Natural killer cell (primary cell): Measurements from ENCODE around the gene CBX4. TPM values are rescaled to one million over a fixed set of nuclear protein-coding genes. Genes with fewer than 3 reads are reported as not detected.

Source experiments
- ATAC-seq, 3 donors: fragments of 150-1000 bp in 2 of 3; fragments of 200-7000 bp in 1 of 3; cut with Tn5 transposase; 1 replicate in 1 of 3; 2 replicates in 2 of 3; pipeline ENCODE4 v1.10.0; 2021; ENCODE audit warnings: mild to moderate bottlenecking in 2 of 3, moderate library complexity in 2 of 3
- DNase-seq, 2 donors: peaks; one replicate each; pipeline versions ENCODE4 v3.0.0 to v3.0.0-alpha.2; 2013 to 2021; ENCODE audit warnings: mixed read lengths in 1 of 2
- H3K27ac ChIP-seq: one replicate; pipeline ENCODE4 v1.5.1; 2013; ENCODE audit warnings: mild to moderate bottlenecking, low read length
- H3K27me3 ChIP-seq: one replicate; pipeline ENCODE4 v1.6.1; 2013; ENCODE audit warnings: low read length; ENCODE audit not compliant: control insufficient read depth, insufficient read depth
- H3K36me3 ChIP-seq: one replicate; pipeline ENCODE4 v1.6.1; 2013; ENCODE audit warnings: low read length; ENCODE audit not compliant: control insufficient read depth, insufficient read depth
- H3K4me1 ChIP-seq: one replicate; pipeline ENCODE4 v1.6.1; 2013; ENCODE audit warnings: low read length; ENCODE audit not compliant: control insufficient read depth, insufficient read depth
- H3K4me3 ChIP-seq: one replicate; pipeline ENCODE4 v1.5.1; 2013; ENCODE audit warnings: low read length
- H3K9me3 ChIP-seq: one replicate; pipeline ENCODE4 v1.6.1; 2013; ENCODE audit warnings: low read length; ENCODE audit not compliant: control insufficient read depth, insufficient read depth
- H3K27ac Mint-ChIP-seq, 2 donors: one replicate each; pipeline ENCODE4 v1.8.0; 2022; ENCODE audit warnings: mild to moderate bottlenecking in 2 of 2, mixed read lengths in 2 of 2, moderate library complexity in 1 of 2
- H3K27me3 Mint-ChIP-seq, 2 donors: one replicate each; pipeline ENCODE4 v1.8.0; 2022; ENCODE audit warnings: low read depth in 2 of 2, mixed read lengths in 2 of 2
- H3K36me3 Mint-ChIP-seq: one replicate; pipeline ENCODE4 v1.8.0; 2022; ENCODE audit warnings: mixed read lengths
- H3K4me1 Mint-ChIP-seq, 2 donors: one replicate each; pipeline ENCODE4 v1.8.0; 2022; ENCODE audit warnings: mixed read lengths in 2 of 2
- H3K4me3 Mint-ChIP-seq: one replicate; pipeline ENCODE4 v1.8.0; 2022; ENCODE audit warnings: mild to moderate bottlenecking, moderate library complexity, mixed read lengths
- H3K9me3 Mint-ChIP-seq, 2 donors: one replicate each; pipeline ENCODE4 v1.8.0; 2022; ENCODE audit warnings: mixed read lengths in 2 of 2
- WGBS: methylation state at CpG from one replicate; pipeline ENCODE4 v1.1.7; 2013; ENCODE audit warnings: missing lambda C conversion rate; ENCODE audit not compliant: insufficient coverage; 5-methylcytosine and 5-hydroxymethylcytosine counted together
- intact Hi-C: fragments of 100-400 bp; cut with micrococcal nuclease; formaldehyde crosslinking; loops from one replicate; pipeline ENCODE4 v1.14.2; 2022
- total RNA-seq, 4 donors: library from RNA; stranded (reverse); fragments of 120-200 nt in 1 of 4; gene quantifications; one replicate each; pipeline versions ENCODE4 v1.2.3 to v1.2.4, GENCODE V29; 2013 to 2022
- TF ChIP-seq, protein P1 (sequence below): fragments of 200-600 bp; IDR thresholded peaks from one replicate; pipeline ENCODE4 v1.8.0; 2022; ENCODE audit warnings: antibody characterized with exemption

Gene CBX4
- total RNA-seq, 3 donors from 2014 or later (not counting 1 experiment from before 2014, with no cell fraction given): 147 to 220 (median 217) TPM

DNA sequence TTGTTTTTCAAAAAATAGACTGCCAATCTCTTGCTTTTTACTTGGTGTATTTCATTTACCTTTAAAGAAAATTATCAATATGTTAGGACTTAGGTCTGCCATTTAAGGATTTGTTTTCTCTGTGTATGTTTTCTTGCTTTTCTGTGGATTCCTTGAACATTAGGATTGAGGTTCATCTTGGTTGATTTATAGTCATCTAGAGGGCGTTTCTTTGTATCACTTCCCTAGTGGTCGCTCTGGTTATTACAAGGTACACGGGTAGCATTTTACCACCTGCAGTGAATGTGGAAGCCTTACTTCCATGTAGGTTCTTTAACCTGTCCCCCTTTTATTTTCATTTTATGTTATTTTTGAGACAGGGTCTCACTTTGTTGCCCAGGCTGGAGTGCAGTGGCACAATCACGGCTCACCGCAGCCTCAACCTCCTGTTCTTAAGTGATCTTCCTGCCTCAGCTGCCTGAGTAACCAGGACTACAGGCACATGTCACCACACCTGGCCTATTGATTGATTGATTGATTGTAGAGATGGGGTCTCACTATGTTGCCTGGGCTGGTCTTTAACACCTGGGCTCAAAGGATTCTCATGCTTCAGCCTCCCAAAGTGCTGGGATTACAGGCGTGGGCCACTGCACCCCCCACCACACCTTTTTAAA is 35.2 kb upstream of the CBX4 start:
- H3K27ac ChIP-seq: no peak overlapping the region
- DNase-seq: peak in 1 of 2 donors; percentile 74
- H3K4me3 Mint-ChIP-seq: no peak overlapping the region
- H3K4me1 Mint-ChIP-seq: peaks cover 0 to 4% of the 10 kb centered on the region in 2 donors
- peaks cover 0 to 20% of the 10 kb centered on the region in 2 donors for H3K27me3 Mint-ChIP-seq
- H3K27me3 ChIP-seq: no peaks in the 10 kb centered on the region
- H3K36me3 Mint-ChIP-seq: no peaks in the 10 kb centered on the region
- intact Hi-C loops: no loop called here
- no peaks in the 10 kb centered on the region for H3K36me3 ChIP-seq
- TF ChIP-seq, protein P1, sequence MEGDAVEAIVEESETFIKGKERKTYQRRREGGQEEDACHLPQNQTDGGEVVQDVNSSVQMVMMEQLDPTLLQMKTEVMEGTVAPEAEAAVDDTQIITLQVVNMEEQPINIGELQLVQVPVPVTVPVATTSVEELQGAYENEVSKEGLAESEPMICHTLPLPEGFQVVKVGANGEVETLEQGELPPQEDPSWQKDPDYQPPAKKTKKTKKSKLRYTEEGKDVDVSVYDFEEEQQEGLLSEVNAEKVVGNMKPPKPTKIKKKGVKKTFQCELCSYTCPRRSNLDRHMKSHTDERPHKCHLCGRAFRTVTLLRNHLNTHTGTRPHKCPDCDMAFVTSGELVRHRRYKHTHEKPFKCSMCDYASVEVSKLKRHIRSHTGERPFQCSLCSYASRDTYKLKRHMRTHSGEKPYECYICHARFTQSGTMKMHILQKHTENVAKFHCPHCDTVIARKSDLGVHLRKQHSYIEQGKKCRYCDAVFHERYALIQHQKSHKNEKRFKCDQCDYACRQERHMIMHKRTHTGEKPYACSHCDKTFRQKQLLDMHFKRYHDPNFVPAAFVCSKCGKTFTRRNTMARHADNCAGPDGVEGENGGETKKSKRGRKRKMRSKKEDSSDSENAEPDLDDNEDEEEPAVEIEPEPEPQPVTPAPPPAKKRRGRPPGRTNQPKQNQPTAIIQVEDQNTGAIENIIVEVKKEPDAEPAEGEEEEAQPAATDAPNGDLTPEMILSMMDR: peak; percentile 60
- no peaks in the 10 kb centered on the region for H3K9me3 Mint-ChIP-seq
- ATAC-seq: peak; percentile 65 to 82 (median 79)
- 39% methylated on average over 6 of the region's 6 CpGs for WGBS
- no peak overlapping the region for H3K4me3 ChIP-seq
- no peaks in the 10 kb centered on the region for H3K9me3 ChIP-seq
- H3K4me1 ChIP-seq: no peaks in the 10 kb centered on the region
- H3K27ac Mint-ChIP-seq: no peak overlapping the region

DNA sequence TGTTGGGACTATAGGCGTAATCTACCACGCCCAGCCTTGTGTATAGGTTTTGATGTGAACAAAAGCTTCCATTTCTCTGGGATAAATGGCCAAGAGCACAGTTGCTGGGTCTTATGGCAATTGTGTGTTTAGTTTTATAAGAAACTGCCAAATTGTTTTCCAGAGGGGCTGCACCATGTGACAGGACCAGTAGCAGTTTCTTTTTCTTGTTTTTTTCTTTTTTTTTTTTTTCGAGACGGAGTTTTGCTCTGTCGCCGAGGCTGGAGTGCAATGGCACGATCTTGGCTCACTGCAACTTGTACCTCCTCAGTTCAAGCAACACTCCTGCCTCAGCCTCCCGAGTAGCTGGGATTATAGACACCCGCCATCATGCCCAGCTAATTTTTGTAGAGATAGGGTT is 34.3 kb upstream of the CBX4 start:
- 95% methylated on average over 9 of the region's 9 CpGs for WGBS
- no peaks in the 10 kb centered on the region for H3K36me3 ChIP-seq
- Mint-ChIP-seq H3K4me3 (no peak overlapping the region), H3K36me3 (no peaks in the 10 kb centered on the region), H3K27ac (no peak overlapping the region), H3K4me1 (peaks cover 0 to 4% of the 10 kb centered on the region in 2 donors), H3K27me3 (peaks cover 0 to 16% of the 10 kb centered on the region in 2 donors), H3K9me3 (no peaks in the 10 kb centered on the region)
- intact Hi-C loops: no loop called here
- no peak overlapping the region for H3K27ac ChIP-seq
- TF ChIP-seq, protein P1: no peak
- no peaks in the 10 kb centered on the region for H3K9me3 ChIP-seq
- DNase-seq (no peak), ATAC-seq (no peak)
- H3K4me1 ChIP-seq: no peaks in the 10 kb centered on the region
- H3K4me3 ChIP-seq: no peak overlapping the region
- no peaks in the 10 kb centered on the region for H3K27me3 ChIP-seq

DNA sequence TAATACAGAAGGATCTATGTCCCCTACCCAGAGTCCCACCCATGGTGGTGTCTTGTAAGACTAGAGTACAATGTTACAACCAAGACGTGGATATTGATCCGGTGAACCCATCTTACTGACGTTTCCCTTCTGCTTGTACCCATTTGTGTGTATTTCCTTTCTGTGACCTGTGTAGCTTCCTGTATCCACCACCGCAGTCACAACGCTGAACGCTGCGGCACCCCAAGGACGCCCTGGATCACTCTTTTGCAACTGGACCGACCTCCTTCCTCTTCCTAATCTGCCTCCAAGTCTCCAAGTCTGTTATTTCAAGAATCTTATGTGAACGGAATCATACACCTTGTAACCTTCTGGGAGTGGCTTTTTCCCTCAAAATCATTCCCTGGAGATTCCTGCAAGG is 33.5 kb upstream of the CBX4 start:
- H3K27me3 ChIP-seq: no peaks in the 10 kb centered on the region
- Mint-ChIP-seq H3K27me3 (peaks cover 0 to 11% of the 10 kb centered on the region in 2 donors), H3K9me3 (no peaks in the 10 kb centered on the region), H3K4me3 (no peak overlapping the region), H3K4me1 (peaks cover 0 to 4% of the 10 kb centered on the region in 2 donors), H3K36me3 (no peaks in the 10 kb centered on the region), H3K27ac (no peak overlapping the region)
- TF ChIP-seq, protein P1: no peak
- WGBS: 44% methylated on average over 10 of the region's 10 CpGs
- no peaks in the 10 kb centered on the region for H3K9me3 ChIP-seq
- ATAC-seq: no peak
- H3K36me3 ChIP-seq: no peaks in the 10 kb centered on the region
- no peak overlapping the region for H3K27ac ChIP-seq
- intact Hi-C loops: no loop called here
- DNase-seq: no peak
- H3K4me3 ChIP-seq: no peak overlapping the region
- no peaks in the 10 kb centered on the region for H3K4me1 ChIP-seq

DNA sequence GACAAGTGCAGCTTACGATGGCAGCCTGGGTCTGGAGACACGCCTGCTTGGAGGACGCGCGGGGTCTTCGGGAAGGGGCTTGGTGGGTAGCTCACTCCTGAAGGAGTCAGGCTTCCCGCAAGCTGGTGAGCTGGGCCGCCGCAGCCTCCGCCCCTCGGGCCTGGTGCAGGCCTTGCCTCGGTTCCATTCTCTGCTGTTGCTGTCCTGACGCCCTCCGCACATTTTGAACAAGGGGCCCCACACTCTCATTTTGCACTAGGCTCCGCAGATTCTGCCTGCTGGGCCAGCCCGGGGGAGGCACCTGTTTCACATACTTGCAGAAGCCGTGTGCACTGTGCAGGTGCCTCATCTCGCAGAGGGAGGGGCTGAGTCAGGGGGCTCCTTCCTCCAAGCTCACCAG is 31.9 kb upstream of the CBX4 start:
- Histone ChIP-seq H3K27me3 (no peaks in the 10 kb centered on the region), H3K4me3 (no peak overlapping the region)
- no peak for ATAC-seq

More for the DNA sequence above, 31.9 kb upstream of the CBX4 start:
- Histone ChIP-seq H3K36me3 (no peaks in the 10 kb centered on the region), H3K4me1 (no peaks in the 10 kb centered on the region), H3K27ac (no peak overlapping the region), H3K9me3 (no peaks in the 10 kb centered on the region)
- 90% methylated on average over 17 of the region's 18 CpGs for WGBS
- no peak for DNase-seq
- no peaks in the 10 kb centered on the region for H3K9me3 Mint-ChIP-seq
- peaks cover 0 to 14% of the 10 kb centered on the region in 2 donors for H3K27me3 Mint-ChIP-seq
- H3K4me3 Mint-ChIP-seq: no peak overlapping the region
- no peaks in the 10 kb centered on the region for H3K36me3 Mint-ChIP-seq
- TF ChIP-seq, protein P1: no peak
- intact Hi-C loops: no loop called here
- H3K4me1 Mint-ChIP-seq: peaks cover 0 to 4% of the 10 kb centered on the region in 2 donors
- no peak overlapping the region for H3K27ac Mint-ChIP-seq
